ENCODE data around the gene NPAS3. TPM values are rescaled to one million over a fixed set of nuclear protein-coding genes. Genes with fewer than 3 reads are reported as not detected.

Gene NPAS3
- total RNA-seq, 1 donor from 2014 or later = 2.4 TPM

- Mint-ChIP-seq H3K27me3 (ENCODE audit: unreplicated experiment) (no peaks in the 10 kb centered on the region), H3K4me3 (ENCODE audit: unreplicated experiment) (no peak overlapping the region), H3K36me3 (ENCODE audit: unreplicated experiment) (no peaks in the 10 kb centered on the region), H3K9me3 (ENCODE audit: unreplicated experiment) (no peaks in the 10 kb centered on the region), H3K4me1 (ENCODE audit: unreplicated experiment) (peaks cover 3% of the 10 kb centered on the region), H3K27ac (ENCODE audit: unreplicated experiment) (no peak overlapping the region)
- DNase-seq (ENCODE audit: extremely low spot score, unreplicated experiment) = no peak
- TF ChIP-seq, protein P1, sequence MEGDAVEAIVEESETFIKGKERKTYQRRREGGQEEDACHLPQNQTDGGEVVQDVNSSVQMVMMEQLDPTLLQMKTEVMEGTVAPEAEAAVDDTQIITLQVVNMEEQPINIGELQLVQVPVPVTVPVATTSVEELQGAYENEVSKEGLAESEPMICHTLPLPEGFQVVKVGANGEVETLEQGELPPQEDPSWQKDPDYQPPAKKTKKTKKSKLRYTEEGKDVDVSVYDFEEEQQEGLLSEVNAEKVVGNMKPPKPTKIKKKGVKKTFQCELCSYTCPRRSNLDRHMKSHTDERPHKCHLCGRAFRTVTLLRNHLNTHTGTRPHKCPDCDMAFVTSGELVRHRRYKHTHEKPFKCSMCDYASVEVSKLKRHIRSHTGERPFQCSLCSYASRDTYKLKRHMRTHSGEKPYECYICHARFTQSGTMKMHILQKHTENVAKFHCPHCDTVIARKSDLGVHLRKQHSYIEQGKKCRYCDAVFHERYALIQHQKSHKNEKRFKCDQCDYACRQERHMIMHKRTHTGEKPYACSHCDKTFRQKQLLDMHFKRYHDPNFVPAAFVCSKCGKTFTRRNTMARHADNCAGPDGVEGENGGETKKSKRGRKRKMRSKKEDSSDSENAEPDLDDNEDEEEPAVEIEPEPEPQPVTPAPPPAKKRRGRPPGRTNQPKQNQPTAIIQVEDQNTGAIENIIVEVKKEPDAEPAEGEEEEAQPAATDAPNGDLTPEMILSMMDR (IDR thresholded peaks at IDR 0.05) = no peak
Measured at GRCh38 chr14:33441633-33442032, 503.0 kb downstream of the NPAS3 start.

DNA sequence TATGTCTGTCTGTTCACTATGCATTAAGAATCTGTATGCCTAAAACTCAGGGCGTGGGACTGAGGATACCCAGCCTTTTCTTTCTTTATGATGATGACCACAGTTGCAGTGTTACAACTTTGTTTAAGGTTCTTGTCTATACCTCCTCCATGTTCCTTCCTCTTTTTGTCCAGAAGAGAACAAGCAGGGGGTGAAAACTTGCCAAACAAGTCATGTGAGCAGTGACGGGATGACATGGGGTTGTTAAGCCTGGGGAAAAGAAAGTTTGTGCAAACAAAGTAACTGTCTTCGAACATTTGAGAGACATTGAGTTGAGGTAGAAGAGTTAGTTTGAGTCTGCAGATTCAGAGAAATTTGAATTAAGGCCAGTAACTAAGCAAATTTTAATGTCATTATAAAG, 505.5 kb downstream of the NPAS3 start:
- Mint-ChIP-seq H3K36me3 (ENCODE audit: unreplicated experiment) (no peaks in the 10 kb centered on the region), H3K27me3 (ENCODE audit: unreplicated experiment) (no peaks in the 10 kb centered on the region)
- no peak for DNase-seq (ENCODE audit: extremely low spot score, unreplicated experiment)

DNA sequence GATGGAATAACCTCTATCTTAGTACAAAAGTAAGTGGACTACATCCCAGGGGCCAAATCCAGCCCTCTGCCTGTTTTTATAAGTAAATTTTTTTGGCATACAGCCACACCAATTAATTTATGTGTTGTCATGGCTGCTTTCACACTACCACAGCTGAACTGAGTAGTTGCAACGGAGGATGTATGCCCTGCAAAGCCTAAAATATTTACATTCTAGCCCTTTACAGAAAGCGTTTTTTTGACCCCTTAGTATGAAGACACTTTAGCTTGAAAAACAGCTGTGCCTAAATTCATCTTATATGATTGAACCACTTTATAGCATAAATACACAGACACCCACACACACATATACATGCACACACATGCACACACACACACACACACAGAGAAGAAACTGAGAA, 510.6 kb downstream of the NPAS3 start:
- TF ChIP-seq, protein P1 (IDR thresholded peaks at IDR 0.05) = no peak
- Mint-ChIP-seq H3K36me3 (ENCODE audit: unreplicated experiment) (no peaks in the 10 kb centered on the region), H3K4me3 (ENCODE audit: unreplicated experiment) (no peak overlapping the region), H3K4me1 (ENCODE audit: unreplicated experiment) (peaks cover 12% of the 10 kb centered on the region), H3K9me3 (ENCODE audit: unreplicated experiment) (no peaks in the 10 kb centered on the region), H3K27ac (ENCODE audit: unreplicated experiment) (no peak overlapping the region), H3K27me3 (ENCODE audit: unreplicated experiment) (no peaks in the 10 kb centered on the region)
- no peak for DNase-seq (ENCODE audit: extremely low spot score, unreplicated experiment)

More for the DNA sequence above, 505.5 kb downstream of the NPAS3 start:
- TF ChIP-seq, protein P1 (IDR thresholded peaks at IDR 0.05) = no peak
- Mint-ChIP-seq H3K27ac (ENCODE audit: unreplicated experiment) (no peak overlapping the region), H3K4me3 (ENCODE audit: unreplicated experiment) (no peak overlapping the region), H3K4me1 (ENCODE audit: unreplicated experiment) (peaks cover 3% of the 10 kb centered on the region), H3K9me3 (ENCODE audit: unreplicated experiment) (no peaks in the 10 kb centered on the region)

- H3K36me3 Mint-ChIP-seq (ENCODE audit: unreplicated experiment) = no peaks in the 10 kb centered on the region
- no peaks in the 10 kb centered on the region for H3K9me3 Mint-ChIP-seq (ENCODE audit: unreplicated experiment)
- TF ChIP-seq, protein P1 (IDR thresholded peaks at IDR 0.05) = no peak
- H3K27ac Mint-ChIP-seq (ENCODE audit: unreplicated experiment) = no peak overlapping the region
- H3K4me1 Mint-ChIP-seq (ENCODE audit: unreplicated experiment) = peaks cover 15% of the 10 kb centered on the region
- no peak overlapping the region for H3K4me3 Mint-ChIP-seq (ENCODE audit: unreplicated experiment)
- DNase-seq (ENCODE audit: extremely low spot score, unreplicated experiment) = no peak
- H3K27me3 Mint-ChIP-seq (ENCODE audit: unreplicated experiment) = no peaks in the 10 kb centered on the region
Measured at GRCh38 chr14:33449703-33450395, 511.2 kb downstream of the NPAS3 start.

DNA sequence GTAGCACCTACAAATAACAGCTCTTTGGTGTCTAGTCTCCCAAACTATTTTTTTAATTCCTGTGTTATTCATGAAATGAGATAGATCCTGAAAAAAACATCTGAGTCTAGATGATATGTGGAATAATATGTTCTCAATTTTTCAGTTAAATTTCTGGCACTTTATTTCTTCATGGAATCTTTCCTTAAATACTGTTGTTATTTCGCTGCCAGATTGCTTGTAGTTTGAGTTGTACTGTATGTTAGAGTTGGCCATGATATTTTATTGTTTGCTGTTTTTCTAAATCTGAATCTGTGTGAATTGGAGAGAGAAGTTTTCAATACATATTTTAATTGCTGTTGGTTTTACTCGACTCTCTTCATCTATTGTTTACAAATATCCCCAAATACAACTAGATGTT, 511.7 kb downstream of the NPAS3 start:
- Mint-ChIP-seq H3K27me3 (ENCODE audit: unreplicated experiment) (no peaks in the 10 kb centered on the region), H3K36me3 (ENCODE audit: unreplicated experiment) (no peaks in the 10 kb centered on the region), H3K27ac (ENCODE audit: unreplicated experiment) (no peak overlapping the region), H3K4me1 (ENCODE audit: unreplicated experiment) (peaks cover 12% of the 10 kb centered on the region), H3K9me3 (ENCODE audit: unreplicated experiment) (no peaks in the 10 kb centered on the region), H3K4me3 (ENCODE audit: unreplicated experiment) (no peak overlapping the region)
- TF ChIP-seq, protein P1 (IDR thresholded peaks at IDR 0.05) = no peak
- DNase-seq (ENCODE audit: extremely low spot score, unreplicated experiment) = no peak
